MCF 10A (cell line): ENCODE measurements around the gene PTPRM. TPM values are rescaled to one million over a fixed set of nuclear protein-coding genes. Genes with fewer than 3 reads are reported as not detected.

ENCODE experiments used
- BruUV-seq: library from RNA; stranded (reverse); fragments of 400-500 nt; replicated peaks from 2 replicates; lab custom pipeline; 2021; lab: Mats Ljungman, UMichigan
- CTCF ChIA-PET: fragments of 300-600 bp; sonication (Branson Sonifier 250); formaldehyde crosslinking; extraction: SDS; loops from one replicate; lab custom pipeline; 2021; ENCODE audit warnings: antibody characterized with exemption, inconsistent platforms; lab: Yijun Ruan, JAX
- POLR2A ChIA-PET: fragments of 300-600, 350-650 bp; sonication (Branson Sonifier 250); formaldehyde crosslinking; extraction: SDS; loops from one replicate; lab custom pipeline; 2020; ENCODE audit warnings: antibody characterized with exemption, inconsistent platforms; lab: Yijun Ruan, JAX
- DNase-seq: peaks from one replicate; pipeline ENCODE4 v3.0.0-alpha.2; 2018; ENCODE audit not compliant: unreplicated experiment
- H3K27ac Mint-ChIP-seq: one replicate; pipeline ENCODE4 v1.8.0; 2022; ENCODE audit warnings: mild to moderate bottlenecking, low read depth, mixed read lengths; ENCODE audit not compliant: unreplicated experiment
- H3K27me3 Mint-ChIP-seq: one replicate; pipeline ENCODE4 v1.8.0; 2022; ENCODE audit warnings: mixed read lengths; ENCODE audit not compliant: insufficient read depth, unreplicated experiment
- H3K36me3 Mint-ChIP-seq: one replicate; pipeline ENCODE4 v1.8.0; 2022; ENCODE audit warnings: mild to moderate bottlenecking, moderate library complexity, mixed read lengths; ENCODE audit not compliant: insufficient read depth, unreplicated experiment
- H3K4me1 Mint-ChIP-seq: one replicate; pipeline ENCODE4 v1.8.0; 2022; ENCODE audit warnings: mixed read lengths; ENCODE audit not compliant: insufficient read depth, unreplicated experiment
- H3K4me3 Mint-ChIP-seq: one replicate; pipeline ENCODE4 v1.8.0; 2022; ENCODE audit warnings: mild to moderate bottlenecking, moderate library complexity, mixed read lengths; ENCODE audit not compliant: unreplicated experiment
- H3K9me3 Mint-ChIP-seq: one replicate; pipeline ENCODE4 v1.8.0; 2022; ENCODE audit warnings: mixed read lengths; ENCODE audit not compliant: unreplicated experiment
- CTCF ChIP-seq: fragments of 200-600 bp; IDR thresholded peaks from one replicate; pipeline ENCODE4 v1.8.0; 2022; ENCODE audit warnings: antibody characterized with exemption, mild to moderate bottlenecking; ENCODE audit not compliant: unreplicated experiment
- intact Hi-C: fragments of 100-400 bp; cut with micrococcal nuclease; formaldehyde crosslinking; loops from 2 replicates; pipeline ENCODE4 v1.14.1; 2022
- total RNA-seq: library from RNA; stranded (reverse); gene quantifications from 2 replicates; pipeline ENCODE4 v1.2.3, GENCODE V29; 2022

The PTPRM gene
- total RNA-seq, 1 experiment from 2014 or later, result 82.8 TPM

DNA sequence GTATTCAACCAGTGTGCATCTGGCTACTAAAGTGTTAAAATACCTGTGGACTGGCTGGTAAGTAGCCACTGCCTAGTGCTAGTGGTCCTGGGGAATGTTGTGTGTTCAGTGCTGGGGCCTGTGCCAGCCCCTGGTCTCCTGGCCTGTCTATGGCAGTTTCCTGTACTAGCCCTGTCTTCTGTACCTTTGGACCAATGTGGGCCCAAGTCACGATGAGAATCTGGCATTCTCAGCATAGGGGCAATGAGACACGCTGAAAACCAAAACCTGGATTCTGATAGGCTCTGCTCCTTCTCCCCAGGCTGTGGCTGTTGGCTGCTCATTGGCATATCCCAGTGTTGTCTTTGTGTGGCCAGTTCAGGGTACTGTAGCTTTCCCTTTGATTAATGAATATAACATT lies 170.4 kb downstream of the PTPRM start:
- no peak for DNase-seq
- ChIA-PET CTCF (no interaction called here), POLR2A (no interaction called here)
- no peaks in the 10 kb centered on the region for H3K36me3 Mint-ChIP-seq
- BruUV-seq, result no TSS peak
- no peak for TF ChIP-seq CTCF
- H3K9me3 Mint-ChIP-seq, result no peaks in the 10 kb centered on the region
- peaks cover 30% of the 10 kb centered on the region for H3K4me1 Mint-ChIP-seq
- no peak overlapping the region for H3K4me3 Mint-ChIP-seq
- H3K27ac Mint-ChIP-seq, result no peak overlapping the region
- H3K27me3 Mint-ChIP-seq, result no peaks in the 10 kb centered on the region
- intact Hi-C loops, result no loop called here

DNA sequence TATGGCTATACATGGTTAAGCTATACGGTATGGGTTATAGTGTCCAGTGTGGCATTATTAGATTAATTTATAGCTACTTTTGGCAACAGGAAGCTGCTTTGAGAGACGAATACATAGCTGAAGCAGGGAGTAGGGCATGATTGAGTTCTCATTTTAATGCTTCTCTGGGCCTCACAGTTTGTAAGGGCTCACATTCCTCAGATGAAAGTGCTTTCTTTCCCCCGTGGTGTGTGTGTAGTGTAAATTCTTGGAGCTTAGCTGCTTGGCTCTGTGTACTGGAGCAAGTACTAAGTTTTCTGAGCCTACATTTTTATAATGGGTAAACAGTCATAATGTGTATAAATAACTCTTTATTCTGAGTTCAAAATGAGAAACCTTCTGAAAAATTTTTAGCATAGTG lies 173.7 kb downstream of the PTPRM start:
- H3K27ac Mint-ChIP-seq, result no peak overlapping the region
- DNase-seq, result no peak
- H3K9me3 Mint-ChIP-seq, result peaks cover 8% of the 10 kb centered on the region
- TF ChIP-seq CTCF, result no peak
- BruUV-seq, result no TSS peak
- H3K27me3 Mint-ChIP-seq, result no peaks in the 10 kb centered on the region
- ChIA-PET CTCF (interaction anchor here (1.9 kb wide), 1 partner anchor 648 kb away, joined by 5 read pairs; no protein-coding TSS in a partner anchor), POLR2A (interaction anchor here (0.6 kb wide), 1 partner anchor 13 kb away, joined by 3 read pairs; no protein-coding TSS in a partner anchor)
- H3K4me1 Mint-ChIP-seq, result peaks cover 12% of the 10 kb centered on the region
- no peaks in the 10 kb centered on the region for H3K36me3 Mint-ChIP-seq
- H3K4me3 Mint-ChIP-seq, result no peak overlapping the region
- intact Hi-C loops, result no loop called here

DNA sequence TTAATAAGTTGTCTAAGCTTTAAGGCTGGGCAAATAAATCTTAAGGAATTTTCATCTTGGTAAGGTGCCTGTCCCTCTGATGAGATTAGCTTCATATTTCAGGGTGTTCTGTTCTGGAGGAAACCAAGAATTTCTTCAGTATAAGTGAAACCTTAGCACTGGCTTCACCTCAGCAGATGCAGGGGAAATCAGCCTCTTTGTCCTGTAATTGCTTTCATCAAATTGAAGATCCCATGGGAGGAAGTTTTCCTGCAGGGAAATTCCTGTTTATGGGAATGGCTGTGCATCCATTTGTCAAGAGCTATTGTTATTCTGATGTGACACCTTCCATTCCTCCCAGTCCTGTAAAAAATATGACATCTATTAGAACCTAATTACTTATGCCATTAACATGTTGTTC lies 174.5 kb downstream of the PTPRM start:
- peaks cover 12% of the 10 kb centered on the region for H3K9me3 Mint-ChIP-seq
- no peak for TF ChIP-seq CTCF

DNA sequence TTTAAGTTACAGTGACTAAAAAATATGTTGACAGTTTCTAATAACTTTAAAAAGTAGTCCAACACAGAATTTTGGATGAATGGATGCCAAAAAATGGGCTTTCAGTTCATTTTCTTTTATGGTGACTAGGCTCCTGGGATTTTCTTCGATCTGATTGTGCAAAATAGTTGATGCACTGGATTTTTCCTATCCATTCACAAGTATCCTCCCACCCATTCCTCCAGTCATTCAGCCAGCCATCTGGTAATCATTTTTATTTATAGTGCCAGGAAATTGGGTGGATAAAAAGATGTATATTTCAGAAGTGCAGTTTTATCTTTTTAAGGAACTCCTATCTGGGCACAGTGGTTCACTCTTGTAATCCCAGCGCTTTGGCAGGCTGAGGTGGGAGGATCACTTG lies 175.1 kb downstream of the PTPRM start:
- POLR2A ChIA-PET, result interaction anchor here (1.7 kb wide), 1 partner anchor 40 kb away, joined by 4 read pairs; no protein-coding TSS in a partner anchor
- CTCF ChIA-PET, result no interaction called here
- intact Hi-C loops, result no loop called here

More for the DNA sequence above, 174.5 kb downstream of the PTPRM start:
- DNase-seq, result no peak
- no peaks in the 10 kb centered on the region for H3K36me3 Mint-ChIP-seq
- ChIA-PET POLR2A (no interaction called here), CTCF (interaction anchor here (0.6 kb wide), 2 partner anchors 20 to 692 kb away, joined by 3 read pairs; no protein-coding TSS in a partner anchor)
- no peak overlapping the region for H3K4me3 Mint-ChIP-seq
- H3K27me3 Mint-ChIP-seq, result no peaks in the 10 kb centered on the region
- no TSS peak for BruUV-seq
- intact Hi-C loops, result no loop called here
- H3K27ac Mint-ChIP-seq, result no peak overlapping the region
- peaks cover 11% of the 10 kb centered on the region for H3K4me1 Mint-ChIP-seq

More for the DNA sequence above, 175.1 kb downstream of the PTPRM start:
- no peak for TF ChIP-seq CTCF
- BruUV-seq, result no TSS peak
- Mint-ChIP-seq H3K4me3 (no peak overlapping the region), H3K9me3 (peaks cover 18% of the 10 kb centered on the region), H3K36me3 (no peaks in the 10 kb centered on the region), H3K4me1 (peaks cover 11% of the 10 kb centered on the region), H3K27me3 (no peaks in the 10 kb centered on the region), H3K27ac (no peak overlapping the region)
- DNase-seq, result no peak
